Neural crest cell (in vitro differentiated cells): ENCODE results near the gene EPN2. TPM values are rescaled to one million over a fixed set of nuclear protein-coding genes. Genes with fewer than 3 reads are reported as not detected.

Source experiments
- DNase-seq: peaks from one replicate; pipeline ENCODE4 v3.0.0; 2021; ENCODE audit warnings: low read depth, mixed read lengths, low spot score
- H3K27ac Mint-ChIP-seq: one replicate; pipeline ENCODE4 v1.8.0; 2021; ENCODE audit warnings: mild to moderate bottlenecking, mixed read lengths; ENCODE audit not compliant: unreplicated experiment
- H3K27me3 Mint-ChIP-seq: 2 replicates; pipeline ENCODE4 v1.8.0; 2021; ENCODE audit warnings: low read depth, mild to moderate bottlenecking, mixed read lengths
- H3K36me3 Mint-ChIP-seq: 2 replicates; pipeline ENCODE4 v1.8.0; 2021; ENCODE audit warnings: low read depth, mild to moderate bottlenecking, mixed read lengths
- H3K4me1 Mint-ChIP-seq: 2 replicates; pipeline ENCODE4 v1.8.0; 2021; ENCODE audit warnings: mixed read lengths
- H3K4me3 Mint-ChIP-seq: one replicate; pipeline ENCODE4 v1.8.0; 2021; ENCODE audit warnings: mild to moderate bottlenecking, mixed read lengths
- H3K9me3 Mint-ChIP-seq: 2 replicates; pipeline ENCODE4 v1.8.0; 2021; ENCODE audit warnings: mixed read lengths
- CTCF ChIP-seq: fragments of 200-600 bp; sonication (generic); conservative IDR thresholded peaks from 2 replicates; pipeline ENCODE4 v1.5.0; 2021; ENCODE audit warnings: antibody characterized with exemption, mild to moderate bottlenecking
- total RNA-seq: library from RNA; stranded (reverse); gene quantifications from 2 replicates; pipeline ENCODE4 v1.2.1, GENCODE V29; 2021

The EPN2 gene
- total RNA-seq, 1 donor from 2014 or later: 45.5 TPM

- TF ChIP-seq CTCF: no peak
- H3K27ac Mint-ChIP-seq: peak overlapping the region; percentile 10
- peaks cover 48% of the 10 kb centered on the region for H3K4me1 Mint-ChIP-seq
- H3K9me3 Mint-ChIP-seq: no peaks in the 10 kb centered on the region
- H3K36me3 Mint-ChIP-seq: no peaks in the 10 kb centered on the region
- no peaks in the 10 kb centered on the region for H3K27me3 Mint-ChIP-seq
- no peak for DNase-seq
- H3K4me3 Mint-ChIP-seq: no peak overlapping the region
These were observed 64.2 kb downstream of the EPN2 start for GRCh38 chr17:19301274-19301951.

- DNase-seq: no peak
- H3K4me1 Mint-ChIP-seq: peaks cover 49% of the 10 kb centered on the region
- TF ChIP-seq CTCF: no peak
- no peak overlapping the region for H3K27ac Mint-ChIP-seq
- no peaks in the 10 kb centered on the region for H3K9me3 Mint-ChIP-seq
- H3K27me3 Mint-ChIP-seq: no peaks in the 10 kb centered on the region
- no peak overlapping the region for H3K4me3 Mint-ChIP-seq
- no peaks in the 10 kb centered on the region for H3K36me3 Mint-ChIP-seq
These were observed 64.8 kb downstream of the EPN2 start for GRCh38 chr17:19301973-19302372.

- Mint-ChIP-seq H3K27ac (no peak overlapping the region), H3K4me1 (peaks cover 48% of the 10 kb centered on the region), H3K27me3 (no peaks in the 10 kb centered on the region)
These were observed 65.7 kb downstream of the EPN2 start for GRCh38 chr17:19302791-19303331.

GRCh38 chr17:19303367-19303776 is 66.2 kb downstream of the EPN2 start:
- no peaks in the 10 kb centered on the region for H3K27me3 Mint-ChIP-seq
- no peaks in the 10 kb centered on the region for H3K36me3 Mint-ChIP-seq
- no peak for TF ChIP-seq CTCF
- H3K9me3 Mint-ChIP-seq: no peaks in the 10 kb centered on the region
- H3K27ac Mint-ChIP-seq: peak overlapping the region; percentile 19
- DNase-seq: no peak
- H3K4me1 Mint-ChIP-seq: peaks cover 50% of the 10 kb centered on the region
- no peak overlapping the region for H3K4me3 Mint-ChIP-seq

More at GRCh38 chr17:19302791-19303331, 65.7 kb downstream of the EPN2 start:
- Mint-ChIP-seq H3K4me3 (no peak overlapping the region), H3K9me3 (no peaks in the 10 kb centered on the region), H3K36me3 (no peaks in the 10 kb centered on the region)
- TF ChIP-seq CTCF: no peak
- DNase-seq: no peak

- TF ChIP-seq CTCF: no peak
- peaks cover 49% of the 10 kb centered on the region for H3K4me1 Mint-ChIP-seq
- H3K4me3 Mint-ChIP-seq: no peak overlapping the region
- H3K27ac Mint-ChIP-seq: no peak overlapping the region
- H3K36me3 Mint-ChIP-seq: no peaks in the 10 kb centered on the region
- no peaks in the 10 kb centered on the region for H3K27me3 Mint-ChIP-seq
- H3K9me3 Mint-ChIP-seq: no peaks in the 10 kb centered on the region
- DNase-seq: no peak
These were observed 67.0 kb downstream of the EPN2 start for GRCh38 chr17:19304209-19304608.
